ENCODE results near the gene EXOC6B.

EXOC6B gene

GRCh38 chr2:72150157-72150860, 675.5 kb downstream of the EXOC6B start:
- Mint-ChIP-seq H3K4me1 (ENCODE audit: low read depth) (peaks cover 17% of the 10 kb centered on the region), H3K27ac (peak overlapping the region; percentile 2), H3K27me3 (ENCODE audit: low read depth) (peaks cover 55% of the 10 kb centered on the region), H3K9me3 (no peaks in the 10 kb centered on the region), H3K4me3 (peak overlapping the region; percentile 55), H3K36me3 (ENCODE audit: low read depth) (peaks cover 7% of the 10 kb centered on the region)
- peak; percentile 45 for DNase-seq (ENCODE audit: low spot score)

DNA sequence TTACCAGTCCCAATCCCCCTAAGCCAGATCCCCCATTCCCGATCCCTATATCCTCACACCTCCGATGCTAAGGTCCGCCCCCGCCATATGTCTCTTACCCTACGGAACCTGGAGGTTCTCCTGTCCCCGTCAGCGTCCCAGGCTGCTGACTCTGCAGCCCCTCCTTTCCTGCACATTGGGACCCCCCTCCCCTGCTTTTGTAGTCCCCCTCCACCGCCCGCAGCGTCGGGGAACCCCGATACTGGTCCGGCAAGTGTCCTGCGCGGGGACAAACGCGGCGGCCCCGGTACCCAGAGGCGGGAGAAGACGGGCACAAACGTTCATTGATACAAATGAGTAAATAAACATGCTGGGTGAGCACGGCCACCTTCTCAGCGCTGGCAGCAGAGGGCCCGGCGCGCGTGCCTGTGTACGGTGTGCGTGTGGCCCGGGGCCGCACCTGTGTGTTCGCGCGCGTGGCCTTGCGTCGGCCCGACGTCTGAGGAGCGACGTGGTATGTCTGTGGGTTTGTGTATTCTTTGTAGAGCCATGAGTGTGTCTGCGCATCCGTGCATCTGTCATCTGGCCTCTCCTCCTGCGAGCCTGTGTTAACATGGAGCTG, 676.2 kb downstream of the EXOC6B start:
- Mint-ChIP-seq H3K36me3 (ENCODE audit: low read depth) (peaks cover 7% of the 10 kb centered on the region), H3K27ac (no peak overlapping the region), H3K27me3 (ENCODE audit: low read depth) (peaks cover 59% of the 10 kb centered on the region), H3K9me3 (no peaks in the 10 kb centered on the region), H3K4me3 (peak overlapping the region; percentile 61), H3K4me1 (ENCODE audit: low read depth) (peaks cover 17% of the 10 kb centered on the region)
- no peak for DNase-seq (ENCODE audit: low spot score)

DNA sequence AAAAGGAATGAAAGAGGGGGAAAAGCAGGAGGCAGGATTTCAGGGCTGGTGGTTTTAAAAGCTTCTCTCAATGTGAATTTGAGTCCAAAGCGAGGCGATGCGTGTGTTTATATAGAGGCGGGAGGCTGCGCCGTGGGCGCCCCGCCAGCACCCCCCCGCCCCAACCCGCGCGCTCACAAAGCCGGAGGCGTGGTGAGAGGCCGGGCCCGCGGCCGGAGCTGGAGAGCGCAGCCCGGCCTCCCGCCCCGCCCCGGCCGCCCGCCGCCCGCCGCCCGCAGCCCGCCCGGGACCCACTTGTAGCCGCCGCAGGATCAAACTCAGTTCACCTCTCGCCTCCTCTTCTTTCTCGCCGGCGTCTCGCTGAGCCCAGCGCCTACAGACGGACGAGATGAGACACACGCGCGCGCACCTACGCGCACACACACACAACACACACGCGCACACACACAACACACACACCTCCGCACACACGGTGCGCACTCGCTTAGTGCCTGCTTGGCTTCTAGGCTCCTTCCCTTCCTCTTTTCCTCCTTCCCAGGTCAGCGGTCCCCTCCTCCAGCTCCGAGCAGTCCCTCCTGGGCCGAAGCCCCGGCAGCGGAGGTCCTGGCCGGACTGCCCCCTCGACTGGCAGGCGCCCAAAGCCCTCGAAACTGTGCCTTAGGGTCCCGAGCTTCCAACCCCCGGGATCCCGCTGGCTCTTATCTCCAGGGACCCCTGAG, 676.8 kb downstream of the EXOC6B start:
- H3K4me1 Mint-ChIP-seq (ENCODE audit: low read depth), result peaks cover 17% of the 10 kb centered on the region
- H3K27ac Mint-ChIP-seq, result no peak overlapping the region
- DNase-seq (ENCODE audit: low spot score), result no peak
- peaks cover 7% of the 10 kb centered on the region for H3K36me3 Mint-ChIP-seq (ENCODE audit: low read depth)
- no peaks in the 10 kb centered on the region for H3K9me3 Mint-ChIP-seq
- H3K27me3 Mint-ChIP-seq (ENCODE audit: low read depth), result peaks cover 61% of the 10 kb centered on the region
- peak overlapping the region; percentile 61 for H3K4me3 Mint-ChIP-seq

DNA sequence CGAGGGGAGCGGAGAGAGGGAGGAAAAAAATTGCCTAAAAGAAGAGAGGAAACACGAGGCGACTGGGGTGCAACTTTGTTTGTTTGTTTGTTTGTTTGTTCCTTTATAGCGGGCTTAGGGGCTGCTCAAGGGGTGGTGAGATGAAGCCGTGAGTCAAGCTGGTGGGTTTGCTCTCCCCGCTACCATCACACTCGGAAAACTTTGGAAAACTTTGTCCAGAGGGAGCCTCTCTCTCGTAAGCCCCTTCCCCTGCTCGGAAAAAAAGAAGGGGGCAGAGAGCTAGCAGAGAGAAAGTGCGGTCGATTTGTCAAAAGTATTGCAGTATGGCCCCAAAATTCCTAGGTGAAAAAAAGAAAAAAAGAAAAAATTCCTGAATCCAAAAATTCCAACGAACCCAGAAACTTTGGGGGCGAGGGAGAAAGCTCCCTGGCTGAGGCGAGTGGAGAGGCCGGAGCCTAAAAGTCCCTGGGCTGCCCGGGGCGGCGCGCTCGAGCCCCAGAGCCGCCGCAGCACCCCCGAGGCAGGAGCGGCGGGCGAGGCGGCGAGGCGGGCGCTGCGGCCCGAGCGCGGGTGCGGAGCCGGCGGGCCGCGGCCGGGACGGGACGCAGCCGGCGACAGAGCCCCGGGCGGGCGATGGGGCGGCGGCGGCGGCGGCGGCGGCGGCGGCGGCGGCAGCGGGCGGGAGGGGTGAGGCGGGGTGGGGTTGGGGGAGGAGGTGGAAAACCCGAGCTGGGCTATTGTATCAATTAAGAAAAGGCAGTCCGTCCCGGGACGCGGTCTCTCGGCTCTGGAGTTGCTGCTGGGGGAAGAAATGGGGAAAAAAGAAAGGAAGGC, 677.6 kb downstream of the EXOC6B start:
- Mint-ChIP-seq H3K27me3 (ENCODE audit: low read depth) (peaks cover 67% of the 10 kb centered on the region), H3K4me3 (peak overlapping the region; percentile 59), H3K9me3 (no peaks in the 10 kb centered on the region), H3K4me1 (ENCODE audit: low read depth) (peaks cover 17% of the 10 kb centered on the region), H3K27ac (peak overlapping the region; percentile 60), H3K36me3 (ENCODE audit: low read depth) (peaks cover 7% of the 10 kb centered on the region)
- no peak for DNase-seq (ENCODE audit: low spot score)

DNA sequence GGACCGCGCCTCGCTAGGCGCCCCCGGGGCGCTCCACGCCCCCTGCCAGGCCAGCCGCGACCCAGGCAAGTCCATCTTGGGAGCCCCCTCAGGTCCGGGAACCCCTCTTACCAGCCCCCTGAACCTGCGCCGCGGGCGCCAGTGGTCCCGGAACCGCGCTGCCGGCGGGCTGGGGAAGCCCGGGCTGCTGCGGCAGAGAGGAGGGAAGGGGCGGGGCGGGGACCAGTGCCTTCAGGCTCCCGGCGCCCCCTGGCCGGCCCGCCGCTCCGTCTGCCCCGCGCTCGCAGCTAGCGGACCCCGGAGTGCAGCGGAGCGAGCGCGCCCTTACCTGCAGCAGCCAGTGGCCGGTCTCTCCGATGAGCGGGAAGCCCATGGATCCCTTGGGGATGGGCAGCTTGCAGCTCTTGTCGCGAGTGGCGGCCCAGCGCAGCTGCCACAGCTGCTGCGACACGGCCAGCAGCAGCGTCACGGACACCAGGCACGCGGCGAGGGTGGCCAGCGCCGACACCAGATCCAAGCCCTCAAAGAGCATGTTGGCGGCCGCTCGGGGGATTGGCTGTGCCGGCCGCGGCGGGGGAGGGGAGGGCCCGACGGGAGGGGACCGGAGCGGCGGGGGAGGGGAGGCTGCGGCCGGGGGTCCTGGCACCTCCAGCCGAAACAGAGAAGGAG, 678.4 kb downstream of the EXOC6B start, which contains the start of gene CYP26B1:
Gene CYP26B1 (minus strand): TSS at position 560 of the 669 bp plus-strand sequence. CDS start 28 bp downstream, at position 532.
- H3K9me3 Mint-ChIP-seq, result no peaks in the 10 kb centered on the region
- peaks cover 7% of the 10 kb centered on the region for H3K36me3 Mint-ChIP-seq (ENCODE audit: low read depth)
- H3K27me3 Mint-ChIP-seq (ENCODE audit: low read depth), result peaks cover 69% of the 10 kb centered on the region
- DNase-seq (ENCODE audit: low spot score), result peak; percentile 2
- H3K27ac Mint-ChIP-seq, result peak within 1 kb of the TSS; percentile 60
- H3K4me1 Mint-ChIP-seq (ENCODE audit: low read depth), result peaks cover 17% of the 10 kb centered on the region
- peak within 1 kb of the TSS; percentile 59 for H3K4me3 Mint-ChIP-seq

DNA sequence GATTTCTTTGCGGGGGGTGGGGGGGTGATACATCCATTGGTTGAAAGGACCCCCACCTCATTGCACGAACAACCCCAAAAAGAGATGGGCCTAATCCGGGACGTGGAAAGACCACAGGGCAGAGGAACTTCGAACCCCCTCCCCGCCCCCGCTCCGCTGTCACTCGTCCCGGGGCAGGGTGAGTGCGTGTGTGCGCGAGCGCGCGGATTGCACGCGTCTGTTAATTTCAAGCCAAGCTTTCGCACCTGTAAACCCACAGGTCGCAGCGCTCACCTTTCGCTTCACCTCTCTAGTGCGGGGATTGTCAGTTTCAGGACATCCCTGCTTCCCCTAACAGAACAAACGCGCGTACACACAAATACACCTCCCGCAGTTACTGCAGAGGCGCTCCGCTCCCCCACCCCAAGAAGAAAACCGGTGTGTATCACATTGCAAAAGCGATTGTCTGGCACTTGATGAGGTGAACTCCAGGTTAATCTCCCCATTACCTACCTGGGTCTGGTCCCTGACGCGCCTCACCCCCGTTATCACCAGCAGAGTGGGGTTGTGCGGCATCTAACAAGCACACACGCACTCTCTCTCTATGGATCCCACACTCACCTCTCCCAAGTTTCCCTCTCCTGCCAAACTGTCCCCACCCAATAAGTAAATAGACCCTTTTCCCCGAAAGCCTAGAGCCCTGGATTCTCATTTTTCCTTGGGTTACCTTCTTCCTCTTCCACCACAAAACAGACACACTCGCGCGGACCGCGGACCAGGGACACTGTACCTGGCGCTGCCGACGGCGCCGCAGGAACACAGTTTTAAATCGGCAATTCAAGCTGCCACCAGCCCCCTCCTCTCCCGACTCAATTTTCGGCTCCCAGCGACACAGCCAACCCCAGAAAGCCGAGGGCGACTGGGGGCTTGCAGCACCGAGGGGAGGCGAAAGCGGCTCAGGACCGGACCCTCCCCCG, 679.2 kb downstream of the EXOC6B start:
- Mint-ChIP-seq H3K27me3 (ENCODE audit: low read depth) (peaks cover 74% of the 10 kb centered on the region), H3K27ac (peak overlapping the region; percentile 4), H3K4me3 (peak overlapping the region; percentile 15), H3K36me3 (ENCODE audit: low read depth) (peaks cover 7% of the 10 kb centered on the region), H3K9me3 (no peaks in the 10 kb centered on the region), H3K4me1 (ENCODE audit: low read depth) (peaks cover 17% of the 10 kb centered on the region)
- peak; percentile 2 for DNase-seq (ENCODE audit: low spot score)

DNA sequence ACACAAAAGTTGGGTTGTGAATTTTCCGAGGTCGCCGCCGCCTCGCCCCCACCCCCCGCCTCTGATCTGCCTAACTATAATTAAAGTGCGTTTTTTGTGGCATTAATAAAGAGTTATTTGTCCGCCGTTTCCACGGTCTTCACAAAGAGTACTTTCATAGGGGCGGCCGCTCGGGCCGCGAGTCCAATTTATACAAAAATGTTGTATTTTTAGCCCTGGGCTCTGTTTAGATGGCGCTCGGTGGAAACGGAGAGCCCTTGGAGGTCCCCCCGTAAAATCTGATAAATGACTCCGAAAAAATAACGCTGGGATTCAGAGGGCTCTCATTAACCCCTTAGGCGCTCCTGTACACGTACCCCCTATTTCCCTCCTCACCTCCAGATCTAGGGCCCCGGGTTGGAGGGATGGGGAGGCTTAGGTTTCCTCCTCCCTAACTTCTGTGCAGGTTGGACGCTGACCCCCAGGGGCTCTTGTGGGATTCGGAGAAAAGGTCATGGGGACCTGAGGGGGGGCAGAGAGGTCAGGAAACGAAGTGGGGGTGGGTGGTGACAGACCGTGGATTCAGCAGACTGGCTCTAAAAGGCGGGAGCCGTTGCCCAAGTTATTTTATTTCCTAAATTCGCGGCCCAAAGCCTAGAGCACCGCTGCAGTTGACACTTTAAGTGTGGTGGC, 680.0 kb downstream of the EXOC6B start:
- DNase-seq (ENCODE audit: low spot score), result no peak
- peak overlapping the region; percentile 60 for H3K27ac Mint-ChIP-seq
- no peaks in the 10 kb centered on the region for H3K9me3 Mint-ChIP-seq
- H3K36me3 Mint-ChIP-seq (ENCODE audit: low read depth), result peaks cover 7% of the 10 kb centered on the region
- H3K27me3 Mint-ChIP-seq (ENCODE audit: low read depth), result peaks cover 67% of the 10 kb centered on the region
- H3K4me1 Mint-ChIP-seq (ENCODE audit: low read depth), result peaks cover 17% of the 10 kb centered on the region
- peak overlapping the region; percentile 33 for H3K4me3 Mint-ChIP-seq

DNA sequence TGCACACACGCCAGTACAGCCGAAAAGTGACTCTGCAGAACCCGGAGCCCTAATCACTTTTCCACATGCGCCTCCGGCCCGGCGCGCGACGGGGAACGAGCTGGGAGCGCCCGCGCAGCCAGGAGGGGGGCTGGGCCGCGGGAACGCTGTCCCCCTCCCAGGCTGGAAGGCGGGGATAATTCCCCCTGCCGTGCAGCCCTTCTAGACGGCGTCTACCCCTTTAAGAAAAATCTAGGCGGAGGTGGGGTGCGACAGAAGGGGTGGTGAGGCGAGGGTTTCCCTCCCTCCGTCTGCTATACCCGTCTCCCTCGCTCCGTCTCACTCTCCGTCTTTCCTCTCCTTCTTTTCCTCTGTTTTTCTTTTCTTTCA, 680.6 kb downstream of the EXOC6B start:
- Mint-ChIP-seq H3K4me1 (ENCODE audit: low read depth) (peaks cover 16% of the 10 kb centered on the region), H3K36me3 (ENCODE audit: low read depth) (peaks cover 7% of the 10 kb centered on the region), H3K4me3 (peak overlapping the region; percentile 33), H3K9me3 (no peaks in the 10 kb centered on the region), H3K27ac (peak overlapping the region; percentile 60), H3K27me3 (ENCODE audit: low read depth) (peaks cover 62% of the 10 kb centered on the region)
- DNase-seq (ENCODE audit: low spot score), result no peak

- peaks cover 57% of the 10 kb centered on the region for H3K27me3 Mint-ChIP-seq (ENCODE audit: low read depth)
- H3K4me3 Mint-ChIP-seq, result no peak overlapping the region
- H3K9me3 Mint-ChIP-seq, result no peaks in the 10 kb centered on the region
- H3K27ac Mint-ChIP-seq, result no peak overlapping the region
- peaks cover 13% of the 10 kb centered on the region for H3K4me1 Mint-ChIP-seq (ENCODE audit: low read depth)
- peaks cover 7% of the 10 kb centered on the region for H3K36me3 Mint-ChIP-seq (ENCODE audit: low read depth)
- DNase-seq (ENCODE audit: low spot score), result no peak
Measured at GRCh38 chr2:72144632-72145288, 681.1 kb downstream of the EXOC6B start.

- H3K4me1 Mint-ChIP-seq (ENCODE audit: low read depth), result peaks cover 9% of the 10 kb centered on the region
- H3K27me3 Mint-ChIP-seq (ENCODE audit: low read depth), result peaks cover 52% of the 10 kb centered on the region
- no peaks in the 10 kb centered on the region for H3K9me3 Mint-ChIP-seq
- no peak for DNase-seq (ENCODE audit: low spot score)
- H3K36me3 Mint-ChIP-seq (ENCODE audit: low read depth), result peaks cover 7% of the 10 kb centered on the region
- no peak overlapping the region for H3K4me3 Mint-ChIP-seq
- H3K27ac Mint-ChIP-seq, result no peak overlapping the region
Measured at GRCh38 chr2:72144274-72144631, 681.6 kb downstream of the EXOC6B start.

DNA sequence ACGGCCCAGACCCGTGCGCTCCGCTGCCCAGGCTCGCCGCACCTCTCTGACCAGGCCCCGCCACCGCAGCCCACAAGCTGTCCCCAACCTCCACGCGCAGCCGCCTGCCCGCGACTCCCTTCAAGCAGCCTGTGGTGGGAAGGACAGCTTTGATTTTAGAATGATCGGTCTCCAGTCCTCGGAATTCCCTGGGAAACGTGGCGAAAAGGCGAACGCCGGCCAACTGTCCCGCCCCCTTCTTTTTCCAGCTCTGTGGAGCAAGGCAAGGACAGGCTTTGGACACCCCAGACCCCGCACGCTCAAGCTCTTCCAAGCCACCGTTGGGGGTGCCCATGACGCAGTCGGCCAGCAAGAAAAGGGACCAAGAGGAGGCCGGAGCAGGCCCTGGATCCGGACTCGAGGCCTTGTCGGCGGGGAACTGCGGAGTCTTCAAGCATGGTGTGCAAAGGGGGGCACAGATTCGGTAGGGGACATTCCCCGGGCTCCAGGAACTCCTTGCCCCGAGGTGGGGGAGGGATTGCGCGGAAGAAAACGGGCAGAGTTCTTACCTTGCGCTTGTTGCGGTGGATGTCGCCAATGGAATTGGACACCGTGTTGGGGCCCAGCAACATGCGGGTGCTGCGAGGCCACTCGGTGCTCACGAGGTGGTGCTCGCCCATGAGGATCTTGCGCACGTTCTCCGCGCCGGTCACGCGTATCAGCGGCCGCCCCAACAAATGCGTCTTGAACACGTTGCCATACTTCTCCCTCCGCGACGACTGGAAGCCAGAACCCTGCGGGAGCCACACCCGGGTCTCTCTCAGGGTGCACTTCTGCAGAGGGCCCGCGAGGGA, 682.2 kb downstream of the EXOC6B start:
- Mint-ChIP-seq H3K4me1 (ENCODE audit: low read depth) (peaks cover 6% of the 10 kb centered on the region), H3K27me3 (ENCODE audit: low read depth) (peaks cover 48% of the 10 kb centered on the region), H3K36me3 (ENCODE audit: low read depth) (peaks cover 7% of the 10 kb centered on the region), H3K27ac (no peak overlapping the region), H3K4me3 (no peak overlapping the region), H3K9me3 (no peaks in the 10 kb centered on the region)
- no peak for DNase-seq (ENCODE audit: low spot score)
